ENCODE results near the gene AMIGO3. TPM values are rescaled to one million over a fixed set of nuclear protein-coding genes. Genes with fewer than 3 reads are reported as not detected.
"Not testable (repeated sequence)": the region's sequence is repeated elsewhere in the genome, so short reads cannot be mapped to it uniquely, and the experiment has no call there.

Gene AMIGO3
- total RNA-seq, 1 experiment from 2014 or later = 0.32 TPM

- POLR2A ChIA-PET; BruUV-seq (replicated peaks); H3K9me3 ChIP-seq (ENCODE audit: control insufficient read depth in 1 of 2, insufficient read depth in 1 of 2, low read depth in 1 of 2, low read length in 2 of 2); H3K9me2 ChIP-seq (ENCODE audit: insufficient read depth); H3K36me3 ChIP-seq (ENCODE audit: control insufficient read depth in 1 of 2, insufficient read depth in 2 of 2, low read length in 2 of 2); intact Hi-C loops (cut with micrococcal nuclease); H3K27me3 ChIP-seq (ENCODE audit: insufficient read depth, low read length); H3K27ac ChIP-seq (ENCODE audit: low read depth, low read length); CTCF ChIA-PET; ATAC-seq; H3K9ac ChIP-seq (ENCODE audit: low read length); H3K4me3 ChIP-seq (replicated peaks in 1 of 2; ENCODE audit: low read depth in 1 of 2, low read length in 2 of 2); H3K79me2 ChIP-seq (ENCODE audit: insufficient read depth, low read length); DNase-seq (ENCODE audit: low read depth, low spot score); H3K4me1 ChIP-seq (ENCODE audit: control insufficient read depth in 1 of 2, insufficient read depth in 2 of 2, low read length in 2 of 2); H4K20me1 ChIP-seq (ENCODE audit: insufficient read depth); H2AFZ ChIP-seq (ENCODE audit: low read depth, low read length, poor library complexity, severe bottlenecking); H3K4me2 ChIP-seq (ENCODE audit: low read length); RAD21 ChIA-PET (ENCODE audit: low non-redundant PET in 1 of 2, low total read pairs in 2 of 2, uncharacterized antibody in 2 of 2, unreplicated experiment in 2 of 2): not testable (repeated sequence)
These were observed 24.0 kb downstream of the AMIGO3 start for GRCh38 chr3:49695350-49696015.

DNA sequence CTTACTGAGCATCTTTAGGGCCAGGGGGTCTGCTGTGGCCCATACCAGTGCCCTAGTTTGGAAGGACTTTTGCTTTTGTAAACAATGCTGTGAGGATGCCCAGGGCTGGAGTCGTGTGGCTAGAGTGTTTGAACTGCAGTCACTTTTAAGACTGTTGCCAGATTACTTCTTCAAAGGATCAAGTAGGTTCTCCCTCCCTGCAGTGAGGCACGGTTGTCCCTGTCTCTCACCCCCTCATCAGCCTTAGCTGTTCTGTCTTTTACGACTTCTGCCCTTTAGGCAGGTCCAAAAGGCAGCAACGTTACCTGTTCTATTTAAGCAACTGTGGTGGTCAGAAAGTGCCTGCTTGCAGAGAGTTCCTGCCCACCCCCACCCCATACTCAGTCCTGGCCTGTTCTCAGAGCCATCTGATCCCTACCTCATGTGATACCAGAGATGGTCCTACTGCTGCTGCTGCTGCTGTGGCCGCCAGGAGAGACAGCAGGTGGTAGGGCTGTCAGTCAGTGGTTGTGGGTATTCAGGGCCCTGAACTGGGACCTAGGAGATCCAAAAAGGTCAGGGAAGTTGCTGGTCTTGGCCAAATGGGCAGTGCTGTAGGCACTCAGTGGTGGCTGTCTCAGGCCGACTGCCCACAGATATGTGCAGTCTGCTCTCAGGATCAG is 24.9 kb downstream of the AMIGO3 start:
- RAD21 ChIA-PET (ENCODE audit: low non-redundant PET in 1 of 2, low total read pairs in 2 of 2, uncharacterized antibody in 2 of 2, unreplicated experiment in 2 of 2); DNase-seq (ENCODE audit: low read depth, low spot score); CTCF ChIA-PET; intact Hi-C loops (cut with micrococcal nuclease); H3K4me2 ChIP-seq (ENCODE audit: low read length); H3K9me2 ChIP-seq (ENCODE audit: insufficient read depth); H3K27me3 ChIP-seq (ENCODE audit: insufficient read depth, low read length); H3K4me3 ChIP-seq (replicated peaks in 1 of 2; ENCODE audit: low read depth in 1 of 2, low read length in 2 of 2); H3K4me1 ChIP-seq (ENCODE audit: control insufficient read depth in 1 of 2, insufficient read depth in 2 of 2, low read length in 2 of 2); H4K20me1 ChIP-seq (ENCODE audit: insufficient read depth); ATAC-seq; H2AFZ ChIP-seq (ENCODE audit: low read depth, low read length, poor library complexity, severe bottlenecking); BruUV-seq (replicated peaks); H3K9me3 ChIP-seq (ENCODE audit: control insufficient read depth in 1 of 2, insufficient read depth in 1 of 2, low read depth in 1 of 2, low read length in 2 of 2); H3K27ac ChIP-seq (ENCODE audit: low read depth, low read length); H3K9ac ChIP-seq (ENCODE audit: low read length); H3K36me3 ChIP-seq (ENCODE audit: control insufficient read depth in 1 of 2, insufficient read depth in 2 of 2, low read length in 2 of 2); POLR2A ChIA-PET: not testable (repeated sequence)
- H3K79me2 ChIP-seq (ENCODE audit: insufficient read depth, low read length) = peaks cover 16% of the 10 kb centered on the region

DNA sequence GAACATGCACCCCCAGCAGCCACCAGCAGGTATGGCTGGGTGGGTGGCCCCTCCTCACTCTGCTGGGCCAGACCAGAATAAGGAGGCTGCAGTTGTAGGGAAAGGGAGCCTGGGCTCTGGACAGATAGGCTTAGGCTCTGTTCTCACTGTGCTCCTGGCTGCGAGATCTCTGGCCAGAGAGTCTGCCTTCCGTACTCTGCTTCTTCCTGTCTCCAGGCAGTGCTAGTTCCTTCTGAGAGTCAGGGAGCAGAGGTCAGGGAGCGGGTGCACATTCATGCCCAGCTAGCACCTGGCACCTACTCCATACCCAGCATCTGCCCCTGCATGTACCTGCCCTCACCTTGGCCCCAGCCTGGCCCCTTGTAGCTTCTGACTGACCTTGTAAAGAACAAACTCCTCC is 28.0 kb downstream of the AMIGO3 start:
- H4K20me1 ChIP-seq (ENCODE audit: insufficient read depth); DNase-seq (ENCODE audit: low read depth, low spot score); H3K9me2 ChIP-seq (ENCODE audit: insufficient read depth); H3K9ac ChIP-seq (ENCODE audit: low read length); H3K27ac ChIP-seq (ENCODE audit: low read depth, low read length); BruUV-seq (replicated peaks); CTCF ChIA-PET; H3K36me3 ChIP-seq (ENCODE audit: control insufficient read depth in 1 of 2, insufficient read depth in 2 of 2, low read length in 2 of 2); intact Hi-C loops (cut with micrococcal nuclease); POLR2A ChIA-PET; RAD21 ChIA-PET (ENCODE audit: low non-redundant PET in 1 of 2, low total read pairs in 2 of 2, uncharacterized antibody in 2 of 2, unreplicated experiment in 2 of 2); H2AFZ ChIP-seq (ENCODE audit: low read depth, low read length, poor library complexity, severe bottlenecking); ATAC-seq; H3K4me3 ChIP-seq (replicated peaks in 1 of 2; ENCODE audit: low read depth in 1 of 2, low read length in 2 of 2); H3K9me3 ChIP-seq (ENCODE audit: control insufficient read depth in 1 of 2, insufficient read depth in 1 of 2, low read depth in 1 of 2, low read length in 2 of 2); H3K27me3 ChIP-seq (ENCODE audit: insufficient read depth, low read length): not testable (repeated sequence)
- Histone ChIP-seq H3K4me1 (ENCODE audit: control insufficient read depth in 1 of 2, insufficient read depth in 2 of 2, low read length in 2 of 2) (peaks cover 4 to 14% of the 10 kb centered on the region in 2 experiments; a peak in 3 of 4 replicates), H3K79me2 (ENCODE audit: insufficient read depth, low read length) (peaks cover 17% of the 10 kb centered on the region), H3K4me2 (ENCODE audit: low read length) (0 out of 2 replicates have a peak overlapping the region, but pooled peaks have one; percentile 87)

- peak overlapping the region; percentile 89 to 97; a peak in 3 of 4 replicates for H3K4me3 ChIP-seq (replicated peaks in 1 of 2; ENCODE audit: low read depth in 1 of 2, low read length in 2 of 2)
- RAD21 ChIA-PET (ENCODE audit: low non-redundant PET in 1 of 2, low total read pairs in 2 of 2, uncharacterized antibody in 2 of 2, unreplicated experiment in 2 of 2); CTCF ChIA-PET; H3K27me3 ChIP-seq (ENCODE audit: insufficient read depth, low read length); intact Hi-C loops (cut with micrococcal nuclease); ATAC-seq; H4K20me1 ChIP-seq (ENCODE audit: insufficient read depth); H3K9me3 ChIP-seq (ENCODE audit: control insufficient read depth in 1 of 2, insufficient read depth in 1 of 2, low read depth in 1 of 2, low read length in 2 of 2); H3K36me3 ChIP-seq (ENCODE audit: control insufficient read depth in 1 of 2, insufficient read depth in 2 of 2, low read length in 2 of 2); POLR2A ChIA-PET; H3K27ac ChIP-seq (ENCODE audit: low read depth, low read length); H3K9me2 ChIP-seq (ENCODE audit: insufficient read depth); H3K9ac ChIP-seq (ENCODE audit: low read length); BruUV-seq (replicated peaks); DNase-seq (ENCODE audit: low read depth, low spot score); H2AFZ ChIP-seq (ENCODE audit: low read depth, low read length, poor library complexity, severe bottlenecking): not testable (repeated sequence)
- peaks cover 4 to 14% of the 10 kb centered on the region in 2 experiments; a peak in 3 of 4 replicates for H3K4me1 ChIP-seq (ENCODE audit: control insufficient read depth in 1 of 2, insufficient read depth in 2 of 2, low read length in 2 of 2)
- peak overlapping the region; percentile 87 for H3K4me2 ChIP-seq (ENCODE audit: low read length)
- peaks cover 17% of the 10 kb centered on the region for H3K79me2 ChIP-seq (ENCODE audit: insufficient read depth, low read length)
These were observed 28.6 kb downstream of the AMIGO3 start for GRCh38 chr3:49690856-49691255.

Measured in HCT116 (cell line).